HG02852 (cell line): ENCODE measurements around the gene R3HDM2.
A peak's percentile ranks its signal among the peaks of the same experiment; 100 is the strongest.

Experiments used
- ATAC-seq: cut with Tn5 transposase; IDR thresholded peaks from one replicate; pipeline ENCODE4 v1.9.1; 2021; ENCODE audit warnings: mild to moderate bottlenecking, moderate library complexity; ENCODE audit not compliant: unreplicated experiment

The R3HDM2 gene

DNA sequence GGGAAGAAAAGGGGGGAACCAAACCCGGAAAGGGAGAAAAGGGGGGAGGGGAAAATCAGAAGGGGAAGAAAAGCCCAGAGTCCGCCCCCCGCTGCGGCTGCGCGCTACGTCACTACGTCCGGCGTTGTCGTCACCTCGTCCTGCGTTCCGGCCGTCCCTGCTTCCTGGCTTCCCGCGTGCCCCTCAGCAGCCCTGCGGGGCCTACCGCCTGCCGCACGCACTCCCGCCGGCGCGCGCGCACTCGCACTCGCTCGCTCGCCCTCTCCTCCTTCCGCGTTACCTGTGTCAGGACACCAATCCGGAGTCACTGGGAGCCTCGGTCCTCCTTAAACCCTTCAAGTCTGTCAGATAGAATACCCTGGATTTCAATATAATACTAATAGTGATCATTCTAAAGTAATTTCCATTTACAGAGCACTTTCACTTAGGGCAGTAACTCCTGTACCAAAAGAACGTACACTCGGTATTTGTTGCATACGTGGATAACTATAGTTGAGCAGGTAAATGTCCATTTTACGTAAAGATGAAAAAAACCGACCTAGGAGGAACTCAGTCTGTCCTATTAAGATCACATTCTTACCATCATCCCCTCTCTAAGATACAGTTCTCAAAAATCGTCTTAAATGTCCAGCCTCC lies at the start of gene R3HDM2:
Gene R3HDM2, minus strand, starts transcription at position 113 of the 636 bp plus-strand sequence. CDS start 120,615 bp downstream, outside the sequence.
- ATAC-seq = peak; percentile 89

DNA sequence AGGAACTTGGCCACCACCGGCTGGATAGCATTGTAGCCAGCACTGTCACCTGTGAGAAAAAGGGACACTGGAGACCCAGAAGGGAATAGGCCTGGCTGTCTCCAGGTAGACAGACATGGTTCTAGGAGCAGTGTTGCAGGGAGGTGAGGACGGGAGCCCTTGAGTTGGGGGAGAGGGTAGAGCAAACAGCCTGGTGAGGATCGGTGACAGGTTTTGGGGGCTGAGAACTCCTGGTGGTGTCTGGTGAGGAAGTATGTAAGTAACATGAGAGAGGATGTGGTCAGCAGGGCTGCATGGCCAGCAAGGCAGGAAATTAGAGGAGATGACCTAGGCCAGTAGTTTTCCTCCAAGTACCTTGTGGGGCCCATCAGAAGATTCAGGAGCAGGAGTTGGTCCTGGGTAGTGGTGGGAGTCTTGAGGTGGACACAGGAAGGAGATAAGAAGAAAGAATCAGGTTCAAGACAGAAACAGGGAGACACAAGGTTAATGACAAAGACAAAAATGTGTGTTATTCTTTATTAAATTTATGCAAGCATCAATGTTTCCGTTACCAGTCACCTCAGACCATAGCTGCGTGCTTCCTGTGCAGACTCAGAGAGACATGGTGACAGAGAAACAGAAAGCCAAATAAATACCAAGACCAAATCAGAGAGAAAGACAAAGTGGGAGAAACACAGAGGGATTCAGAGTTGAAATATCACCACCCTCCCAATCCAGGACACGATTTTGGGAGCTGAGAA lies 48.7 kb upstream of the R3HDM2 start, which contains the start of gene ARHGAP9:
Gene ARHGAP9, minus strand, starts transcription at position 491 of the 740 bp plus-strand sequence. Its CDS starts 460 bp downstream, at position 31.
- ATAC-seq = peak; percentile 29

DNA sequence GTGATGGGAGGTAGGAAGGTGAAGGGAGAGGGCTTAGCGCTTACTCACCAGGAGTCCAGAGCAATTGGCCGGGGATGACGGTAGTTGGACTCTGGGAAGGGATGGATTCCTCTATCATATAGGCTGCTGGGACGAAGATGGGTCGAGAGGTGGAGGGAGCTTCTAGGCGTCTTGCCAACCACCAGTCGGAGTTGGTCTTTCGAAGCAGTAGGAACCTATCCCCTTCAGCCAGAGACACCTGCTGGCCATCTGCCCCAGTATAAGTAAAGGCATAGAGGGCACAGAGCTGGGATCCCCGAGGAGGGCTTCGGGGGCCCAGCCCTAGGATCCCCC lies 48.2 kb upstream of the R3HDM2 start:
- no peak for ATAC-seq

DNA sequence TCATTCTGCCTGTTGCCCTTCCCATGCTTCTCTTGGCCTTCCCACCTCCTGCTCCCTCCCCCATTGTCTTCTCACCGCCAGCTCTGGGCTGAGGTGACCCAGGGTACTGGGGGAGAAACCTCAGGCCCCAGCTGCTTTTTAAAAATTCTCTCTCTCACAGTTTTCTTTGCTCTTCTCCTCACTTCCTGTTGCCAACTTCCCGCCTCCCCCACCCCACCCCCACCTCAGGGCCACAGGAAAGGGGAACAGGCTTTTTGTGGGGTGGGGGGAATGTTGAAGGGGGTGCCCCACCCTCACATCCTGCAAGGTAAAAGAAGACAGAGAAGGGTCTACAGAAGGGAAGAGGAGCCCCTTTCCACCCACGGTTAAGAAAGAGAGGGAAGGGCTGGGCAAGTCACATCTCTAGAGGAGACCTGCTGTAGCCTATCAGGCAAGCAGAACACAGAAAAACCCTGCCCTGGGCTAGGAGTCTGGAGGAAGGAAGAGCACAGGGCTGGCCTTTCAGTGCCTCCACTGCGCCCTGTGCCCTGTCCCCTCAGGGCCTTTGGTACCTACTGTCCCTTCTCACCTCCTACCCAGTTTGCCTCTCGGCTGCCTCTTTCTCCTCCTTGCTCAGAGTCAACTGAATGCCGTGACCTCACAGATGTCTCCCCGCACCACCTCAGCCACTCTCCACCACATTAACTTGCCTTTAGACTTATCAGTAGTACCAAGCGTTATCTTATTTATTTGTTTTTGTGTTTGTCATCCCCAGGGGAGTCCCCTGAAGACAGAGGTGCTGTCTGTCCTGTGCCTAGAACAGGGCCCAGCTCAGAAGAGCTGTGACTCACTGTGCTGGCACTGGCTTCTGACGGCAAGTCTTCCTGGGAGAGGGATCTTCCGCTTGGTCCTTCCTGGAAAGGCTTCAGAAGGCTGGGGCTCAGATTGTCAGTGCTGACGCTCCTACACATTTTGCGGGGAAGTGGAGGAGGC lies 47.2 kb upstream of the R3HDM2 start:
- peak; percentile 41 for ATAC-seq

DNA sequence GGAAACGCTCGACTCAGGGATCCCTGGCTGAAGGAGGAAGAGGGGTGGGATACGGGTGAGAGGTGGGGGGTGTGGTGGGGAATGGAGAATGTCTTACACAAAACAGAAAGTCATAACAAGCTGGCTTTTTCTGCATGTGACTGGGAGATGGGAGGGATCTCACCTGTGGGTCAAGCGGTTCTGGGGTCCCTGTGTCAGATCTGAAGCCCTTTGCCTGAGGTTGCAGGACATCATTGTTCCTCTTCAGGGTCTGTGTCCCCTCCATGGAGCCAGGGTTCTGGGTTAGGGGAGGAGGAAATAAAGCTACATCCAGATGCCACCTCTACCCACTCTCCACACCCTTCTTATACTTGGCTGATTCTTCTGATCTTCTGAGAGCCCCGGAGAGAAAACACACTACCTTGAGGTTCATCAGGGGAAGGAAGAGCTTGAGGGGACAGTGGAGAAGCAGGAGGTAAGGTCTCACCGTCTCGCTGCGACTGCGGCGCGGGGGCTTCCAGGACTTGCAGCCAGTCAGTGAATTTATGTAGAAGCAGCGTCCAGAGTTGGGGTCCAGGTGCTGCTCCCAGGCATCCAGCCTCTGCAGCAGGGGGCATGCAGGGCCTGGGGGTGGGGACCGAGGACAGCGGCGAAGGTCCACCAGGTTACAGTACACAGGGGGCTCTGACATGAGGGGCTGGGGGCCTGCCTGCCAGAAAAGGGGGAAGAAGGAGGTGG lies 46.3 kb upstream of the R3HDM2 start:
- no peak for ATAC-seq

DNA sequence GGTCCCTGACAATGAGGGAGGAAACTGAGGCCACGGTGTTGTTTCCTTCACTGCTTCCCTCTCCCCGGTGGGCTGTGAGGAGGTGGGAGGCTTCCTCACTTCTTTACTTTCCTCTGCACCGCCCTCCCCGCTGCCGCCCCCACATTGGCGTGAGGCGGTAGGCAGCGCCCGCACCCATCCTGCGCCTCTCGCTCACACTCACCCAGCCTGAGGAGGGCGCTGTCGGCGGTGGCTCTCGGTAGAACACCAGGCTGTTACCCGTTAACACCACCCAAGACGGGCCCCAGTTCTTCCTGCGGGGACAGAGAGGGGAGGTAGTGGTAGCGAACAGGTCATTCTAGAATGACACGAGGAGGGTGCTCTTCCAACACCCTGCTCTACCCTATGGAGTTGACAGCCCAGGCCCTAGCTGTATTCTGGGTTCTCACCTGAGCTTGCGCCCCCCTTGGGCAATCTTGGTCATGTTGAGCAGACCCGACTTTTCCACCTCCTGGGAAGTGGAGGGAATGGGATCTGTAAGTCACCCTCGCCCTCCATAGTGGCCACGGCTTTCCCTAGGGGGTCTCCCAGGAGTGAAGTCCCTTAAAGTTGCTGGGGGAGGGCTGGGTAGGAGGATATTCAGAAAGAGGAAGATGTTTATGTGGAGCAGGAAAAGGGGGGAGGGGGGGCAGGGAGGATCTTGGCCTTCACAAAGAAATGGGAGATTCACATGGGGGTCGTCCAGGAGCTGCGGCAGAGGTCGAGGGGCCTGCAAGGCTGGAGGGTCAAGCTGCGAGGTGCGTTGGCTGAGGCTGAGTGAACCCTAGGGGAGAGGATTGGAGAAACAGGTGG lies 45.5 kb upstream of the R3HDM2 start:
- ATAC-seq = no peak

DNA sequence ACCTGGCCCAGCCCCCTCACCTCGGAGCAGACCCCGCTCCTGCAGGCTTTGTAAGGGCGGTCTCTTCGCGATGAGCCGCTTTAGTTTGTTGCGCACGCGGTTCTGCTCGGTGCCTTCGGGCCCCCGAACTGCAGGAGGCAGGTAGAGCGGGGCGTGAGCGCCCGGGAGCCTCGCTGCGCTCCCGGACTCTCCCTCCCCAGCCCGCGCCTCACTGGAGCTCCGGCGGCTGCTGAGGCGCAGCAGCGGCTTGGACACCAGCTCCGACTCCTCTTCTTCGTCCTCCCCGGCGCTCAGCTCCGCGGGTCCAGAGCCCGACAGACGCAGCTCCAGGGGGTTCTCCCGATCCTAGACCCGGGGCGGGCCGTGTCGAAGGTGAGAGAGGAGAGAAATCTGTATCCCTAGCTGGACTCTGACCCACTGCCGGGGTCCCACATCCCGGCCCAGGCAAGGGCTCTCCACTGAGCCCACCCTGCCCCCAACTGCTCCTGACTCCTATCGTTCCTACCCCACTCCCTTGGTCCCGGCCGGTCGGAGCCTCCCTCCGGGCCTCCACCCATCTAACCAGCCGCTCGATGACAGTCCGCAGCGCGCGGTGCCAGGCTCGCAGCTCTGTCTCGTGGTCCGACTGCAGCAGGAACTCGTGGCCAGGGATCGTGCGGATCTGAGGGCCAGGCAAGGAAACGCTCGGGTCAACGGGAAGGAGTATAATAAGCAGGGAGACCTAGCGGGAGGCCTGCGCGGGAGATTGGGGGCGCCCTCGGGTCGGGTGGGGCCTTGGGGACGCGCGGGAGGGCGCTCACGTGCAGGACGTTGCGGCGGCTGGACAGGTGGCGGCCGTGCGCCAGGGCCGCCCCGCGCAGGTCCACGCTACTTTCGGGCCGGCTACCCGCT lies 44.7 kb upstream of the R3HDM2 start:
- ATAC-seq = no peak

DNA sequence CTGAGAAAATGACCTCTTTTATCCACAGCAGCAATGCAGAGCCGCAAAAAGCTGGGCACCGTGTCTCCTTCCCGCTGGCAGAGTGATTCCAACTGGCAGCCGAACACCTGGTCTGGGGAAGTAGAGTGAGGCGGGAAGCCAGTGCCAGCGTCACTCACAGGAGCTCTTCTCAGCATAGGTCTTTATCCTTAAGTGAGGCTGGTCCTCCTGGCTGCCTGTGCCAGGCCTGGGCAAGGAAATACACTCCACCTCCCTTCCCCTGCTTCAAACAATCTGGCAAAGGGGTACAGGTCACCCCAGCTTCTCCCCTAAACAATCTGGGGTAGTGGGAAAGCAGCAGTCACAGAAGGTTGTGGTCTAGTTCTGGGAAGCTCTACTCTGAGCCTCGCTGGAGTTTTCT lies 44.0 kb upstream of the R3HDM2 start:
- ATAC-seq = no peak

DNA sequence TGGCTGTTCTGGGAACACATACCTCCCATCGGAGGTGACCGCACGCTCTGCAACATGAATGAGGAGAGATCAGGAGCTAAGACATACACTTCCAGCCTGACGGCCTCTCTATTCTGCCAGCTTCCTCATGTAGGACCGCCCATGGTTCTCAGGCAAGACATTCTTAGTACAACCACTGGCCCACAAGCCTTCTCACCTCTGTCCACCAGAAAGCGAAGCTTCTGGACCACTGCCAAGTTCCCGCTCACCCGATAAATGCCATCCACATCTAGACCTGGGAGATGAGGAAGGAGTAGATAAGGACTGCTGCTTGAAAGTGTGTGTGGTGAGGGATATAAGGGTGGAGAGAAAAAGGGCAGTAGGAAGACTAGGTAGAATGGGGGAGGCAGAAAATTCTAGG lies 43.6 kb upstream of the R3HDM2 start:
- ATAC-seq = no peak

DNA sequence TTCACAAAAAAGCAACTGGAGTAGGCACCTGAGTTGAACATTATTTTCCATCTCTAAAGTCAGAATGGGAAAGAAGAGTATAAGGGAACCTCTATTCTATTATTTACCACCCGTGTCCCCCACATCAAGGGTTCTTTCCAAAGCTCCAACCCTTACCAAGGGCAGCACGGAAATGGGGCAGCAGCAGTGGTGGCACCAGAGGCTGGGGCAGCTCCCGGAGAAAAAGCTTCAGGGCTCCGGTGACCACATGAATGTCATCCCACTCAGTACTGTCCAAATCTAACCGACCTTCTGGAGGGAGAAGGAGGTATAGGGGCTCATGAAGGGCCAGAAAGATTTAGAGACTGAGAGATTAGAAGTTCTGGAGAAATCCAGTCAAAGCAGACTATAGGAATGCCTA lies 43.0 kb upstream of the R3HDM2 start:
- no peak for ATAC-seq

DNA sequence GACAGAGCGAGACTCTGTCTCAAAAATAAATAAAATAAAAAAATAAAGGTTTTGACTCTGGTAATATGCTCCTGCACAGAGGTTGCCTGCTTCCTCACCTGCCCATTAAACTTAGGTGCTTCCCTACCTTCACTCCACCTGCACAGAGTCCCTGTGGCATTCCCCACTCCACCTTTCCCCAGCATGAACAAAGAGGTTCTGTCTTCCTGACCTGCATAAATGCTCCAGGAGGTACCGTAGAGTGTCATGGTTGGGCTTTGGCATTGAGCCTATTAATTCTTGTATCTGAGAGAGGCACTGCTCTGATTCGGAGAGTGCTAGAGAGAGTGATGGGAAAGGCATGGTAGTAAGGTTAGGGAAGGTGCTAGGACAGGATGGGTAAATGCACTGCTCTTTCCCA lies 42.5 kb upstream of the R3HDM2 start:
- ATAC-seq = no peak

DNA sequence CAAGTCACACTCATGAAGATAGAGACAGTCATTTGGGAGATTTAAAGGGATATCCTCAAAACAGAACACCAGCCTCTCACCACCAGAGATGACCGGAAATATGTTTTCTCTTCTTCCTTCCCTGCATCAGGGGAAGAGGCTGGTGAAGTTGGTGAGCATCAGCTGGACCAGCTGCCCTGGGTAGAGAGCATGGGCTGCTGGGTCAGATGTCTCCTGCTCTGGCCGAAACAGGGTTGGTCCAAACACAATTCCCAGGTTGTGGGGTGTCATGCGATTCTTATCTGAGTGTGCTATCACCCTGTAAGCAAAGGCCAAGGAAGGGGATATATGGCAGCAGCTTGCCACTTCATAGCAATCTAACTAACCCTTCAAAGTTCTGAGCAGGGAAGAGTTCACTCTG lies 41.5 kb upstream of the R3HDM2 start:
- ATAC-seq = no peak

DNA sequence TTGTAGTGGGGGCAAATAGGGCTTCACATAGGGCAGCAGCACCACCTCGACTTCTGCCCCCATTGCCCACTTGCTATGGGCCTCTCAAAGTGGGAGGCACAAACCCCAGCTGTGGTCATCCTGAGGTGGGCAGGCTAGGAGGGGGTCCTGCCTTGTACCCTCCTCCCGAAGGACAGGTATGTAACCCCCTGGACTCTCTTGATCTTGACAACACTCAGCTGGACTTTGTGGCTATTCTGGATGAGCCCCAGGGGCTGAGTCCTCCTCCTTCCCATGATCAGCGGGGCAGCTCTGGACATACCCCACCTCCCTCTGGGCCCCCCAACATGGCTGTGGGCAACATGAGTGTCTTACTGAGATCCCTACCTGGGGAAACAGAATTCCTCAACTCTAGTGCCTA lies 40.8 kb upstream of the R3HDM2 start:
- ATAC-seq = no peak

DNA sequence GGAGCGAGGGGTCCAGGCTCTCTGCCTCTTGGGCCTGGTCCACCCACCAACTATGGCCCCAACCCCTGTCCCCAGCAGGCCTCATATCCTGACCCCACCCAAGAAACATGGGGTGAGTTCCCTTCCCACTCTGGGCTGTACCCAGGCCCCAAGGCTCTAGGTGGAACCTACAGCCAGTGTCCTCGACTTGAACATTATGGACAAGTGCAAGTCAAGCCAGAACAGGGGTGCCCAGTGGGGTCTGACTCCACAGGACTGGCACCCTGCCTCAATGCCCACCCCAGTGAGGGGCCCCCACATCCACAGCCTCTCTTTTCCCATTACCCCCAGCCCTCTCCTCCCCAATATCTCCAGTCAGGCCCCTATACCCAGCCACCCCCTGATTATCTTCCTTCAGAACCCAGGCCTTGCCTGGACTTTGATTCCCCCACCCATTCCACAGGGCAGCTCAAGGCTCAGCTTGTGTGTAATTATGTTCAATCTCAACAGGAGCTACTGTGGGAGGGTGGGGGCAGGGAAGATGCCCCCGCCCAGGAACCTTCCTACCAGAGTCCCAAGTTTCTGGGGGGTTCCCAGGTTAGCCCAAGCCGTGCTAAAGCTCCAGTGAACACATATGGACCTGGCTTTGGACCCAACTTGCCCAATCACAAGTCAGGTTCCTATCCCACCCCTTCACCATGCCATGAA lies 40.3 kb upstream of the R3HDM2 start:
- no peak for ATAC-seq

DNA sequence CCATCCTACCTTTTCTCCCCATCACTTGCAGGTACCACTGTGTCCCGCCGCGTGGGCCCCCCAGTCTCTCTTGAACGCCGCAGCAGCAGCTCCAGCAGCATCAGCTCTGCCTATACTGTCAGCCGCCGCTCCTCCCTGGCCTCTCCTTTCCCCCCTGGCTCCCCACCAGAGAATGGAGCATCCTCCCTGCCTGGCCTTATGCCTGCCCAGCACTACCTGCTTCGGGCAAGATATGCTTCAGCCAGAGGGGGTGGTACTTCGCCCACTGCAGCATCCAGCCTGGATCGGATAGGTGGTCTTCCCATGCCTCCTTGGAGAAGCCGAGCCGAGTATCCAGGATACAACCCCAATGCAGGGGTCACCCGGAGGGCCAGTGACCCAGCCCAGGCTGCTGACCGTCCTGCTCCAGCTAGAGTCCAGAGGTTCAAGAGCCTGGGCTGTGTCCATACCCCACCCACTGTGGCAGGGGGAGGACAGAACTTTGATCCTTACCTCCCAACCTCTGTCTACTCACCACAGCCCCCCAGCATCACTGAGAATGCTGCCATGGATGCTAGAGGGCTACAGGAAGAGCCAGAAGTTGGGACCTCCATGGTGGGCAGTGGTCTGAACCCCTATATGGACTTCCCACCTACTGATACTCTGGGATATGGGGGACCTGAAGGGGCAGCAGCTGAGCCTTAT lies 39.6 kb upstream of the R3HDM2 start:
- no peak for ATAC-seq

DNA sequence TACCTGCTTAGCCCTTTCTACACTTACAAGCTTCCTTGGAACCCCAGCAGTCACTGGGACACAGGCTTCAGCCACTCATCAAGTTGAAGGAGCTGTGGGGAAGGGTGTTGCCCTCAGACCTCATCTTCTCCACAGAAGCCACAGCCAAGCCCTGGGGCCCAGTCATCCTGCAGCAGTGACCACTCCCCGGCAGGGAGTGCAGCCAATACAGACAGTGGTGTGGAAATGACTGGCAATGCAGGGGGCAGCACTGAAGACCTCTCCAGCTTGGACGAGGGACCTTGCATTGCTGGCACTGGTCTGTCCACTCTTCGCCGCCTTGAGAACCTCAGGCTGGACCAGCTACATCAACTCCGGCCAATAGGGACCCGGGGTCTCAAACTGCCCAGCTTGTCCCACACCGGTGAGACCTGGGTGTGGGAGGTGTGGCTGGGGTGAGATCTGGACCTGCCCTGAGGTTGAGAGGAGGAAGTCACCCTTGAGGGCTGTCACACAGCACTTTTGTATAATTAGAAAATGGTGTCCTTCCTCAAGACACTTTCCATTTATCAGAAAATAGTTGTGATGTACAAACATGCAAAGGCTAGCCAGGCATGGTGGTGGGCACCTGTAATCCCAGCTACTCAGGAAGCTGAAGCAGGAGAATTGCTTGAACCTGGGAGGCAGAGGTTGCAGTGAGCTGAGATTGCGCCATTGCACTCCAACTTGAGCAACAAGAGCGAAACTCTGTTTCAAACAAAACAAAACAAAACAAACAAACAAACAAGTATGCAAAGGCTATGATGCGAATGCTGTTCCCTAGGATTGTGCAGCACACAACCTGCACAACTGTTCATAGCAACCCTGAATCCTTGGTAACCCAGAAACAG lies 38.7 kb upstream of the R3HDM2 start:
- no peak for ATAC-seq

DNA sequence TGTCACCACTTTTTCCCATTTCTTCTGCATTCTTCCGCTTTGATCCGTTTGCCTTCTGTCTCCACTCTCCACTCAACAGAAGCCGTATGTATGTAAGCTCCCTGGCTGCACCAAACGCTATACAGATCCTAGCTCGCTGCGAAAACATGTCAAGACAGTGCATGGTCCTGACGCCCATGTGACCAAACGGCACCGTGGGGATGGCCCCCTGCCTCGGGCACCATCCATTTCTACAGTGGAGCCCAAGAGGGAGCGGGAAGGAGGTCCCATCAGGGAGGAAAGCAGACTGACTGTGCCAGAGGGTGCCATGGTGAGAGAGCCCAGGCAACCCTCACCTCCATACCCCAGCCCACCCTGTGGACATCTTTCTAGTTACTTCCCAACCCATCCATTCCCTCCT lies 37.1 kb upstream of the R3HDM2 start:
- no peak for ATAC-seq
